ENCODE results near the gene CTIF. TPM values are rescaled to one million over a fixed set of nuclear protein-coding genes. Genes with fewer than 3 reads are reported as not detected.

Gene CTIF
- polyA plus RNA-seq, 1 experiment, result 40.2 TPM

DNA sequence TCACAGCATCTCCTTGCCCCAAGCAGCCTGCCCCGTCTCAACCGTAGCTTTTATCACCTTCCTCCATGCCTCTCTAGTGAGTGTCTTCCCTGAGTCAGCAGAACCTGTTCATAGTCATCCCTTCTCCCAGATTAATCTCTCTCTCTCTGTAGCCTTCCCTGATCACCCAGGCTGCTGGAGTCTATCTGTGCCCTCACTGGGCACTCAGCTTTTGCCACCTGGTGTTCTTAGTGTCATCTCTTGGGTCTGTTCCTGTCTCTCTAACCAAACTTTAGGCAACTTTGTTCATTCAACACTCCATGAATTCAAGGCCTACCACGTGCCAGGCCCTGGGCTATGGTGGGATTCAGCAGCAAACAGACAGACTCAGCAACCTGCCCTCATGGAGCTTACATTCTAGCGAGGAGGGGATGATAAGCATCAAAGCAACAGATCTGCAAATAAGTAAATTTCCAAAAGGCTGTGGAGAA, 252.8 kb downstream of the CTIF start:
- Histone ChIP-seq H3K4me3 (ENCODE audit: low read depth, low read length) (no peak overlapping the region), H3K27ac (ENCODE audit: low read depth, low read length) (no peak overlapping the region), H3K27me3 (ENCODE audit: control insufficient read depth, insufficient read depth, low read length) (no peaks in the 10 kb centered on the region), H3K9me3 (ENCODE audit: control insufficient read depth, insufficient read depth, low read length) (no peaks in the 10 kb centered on the region; the same call in 1 of the 2 replicates)
- POLR2A ChIA-PET, result no interaction called here
- CTCF ChIA-PET, result no interaction called here
- no peak for TF ChIP-seq CTCF (IDR thresholded peaks at IDR 0.05; ENCODE audit: low read depth, low read length)
- DNase-seq (ENCODE audit: low read depth, low spot score), result no peak

DNA sequence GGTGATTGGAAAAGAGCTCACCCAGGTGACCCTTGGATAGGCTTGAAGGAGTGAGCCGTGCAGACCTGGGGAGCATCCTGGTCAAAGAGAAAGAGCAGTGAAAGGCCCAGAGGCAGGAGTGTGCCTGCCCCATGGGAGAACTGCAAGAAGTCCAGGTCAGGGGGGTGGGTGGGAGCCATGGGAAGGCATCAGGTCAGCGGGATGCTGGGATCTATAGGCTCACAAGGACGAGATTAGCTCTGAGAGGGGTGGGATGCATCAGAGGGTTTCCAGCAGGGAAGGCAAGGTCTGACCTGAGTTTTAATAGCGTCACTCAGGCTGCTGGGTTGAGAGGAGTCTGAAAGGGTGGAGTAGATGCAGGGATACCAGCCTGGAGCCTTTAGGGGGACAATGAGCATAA, 253.3 kb downstream of the CTIF start:
- no peak overlapping the region for H3K4me3 ChIP-seq (ENCODE audit: low read depth, low read length)
- ChIA-PET POLR2A (no interaction called here), CTCF (no interaction called here)
- TF ChIP-seq CTCF (IDR thresholded peaks at IDR 0.05; ENCODE audit: low read depth, low read length), result no peak
- H3K27me3 ChIP-seq (ENCODE audit: control insufficient read depth, insufficient read depth, low read length), result no peaks in the 10 kb centered on the region
- H3K9me3 ChIP-seq (ENCODE audit: control insufficient read depth, insufficient read depth, low read length), result no peaks in the 10 kb centered on the region; the same call in 1 of the 2 replicates
- DNase-seq (ENCODE audit: low read depth, low spot score), result no peak
- H3K27ac ChIP-seq (ENCODE audit: low read depth, low read length), result no peak overlapping the region

- no peak for TF ChIP-seq CTCF (IDR thresholded peaks at IDR 0.05; ENCODE audit: low read depth, low read length)
- Histone ChIP-seq H3K4me3 (ENCODE audit: low read depth, low read length) (no peak overlapping the region), H3K27me3 (ENCODE audit: control insufficient read depth, insufficient read depth, low read length) (no peaks in the 10 kb centered on the region), H3K9me3 (ENCODE audit: control insufficient read depth, insufficient read depth, low read length) (no peaks in the 10 kb centered on the region; the same call in 1 of the 2 replicates), H3K27ac (ENCODE audit: low read depth, low read length) (no peak overlapping the region)
- CTCF ChIA-PET, result no interaction called here
- DNase-seq (ENCODE audit: low read depth, low spot score), result no peak
- POLR2A ChIA-PET, result no interaction called here
These were observed 254.0 kb downstream of the CTIF start for GRCh38 chr18:48792611-48793380.

DNA sequence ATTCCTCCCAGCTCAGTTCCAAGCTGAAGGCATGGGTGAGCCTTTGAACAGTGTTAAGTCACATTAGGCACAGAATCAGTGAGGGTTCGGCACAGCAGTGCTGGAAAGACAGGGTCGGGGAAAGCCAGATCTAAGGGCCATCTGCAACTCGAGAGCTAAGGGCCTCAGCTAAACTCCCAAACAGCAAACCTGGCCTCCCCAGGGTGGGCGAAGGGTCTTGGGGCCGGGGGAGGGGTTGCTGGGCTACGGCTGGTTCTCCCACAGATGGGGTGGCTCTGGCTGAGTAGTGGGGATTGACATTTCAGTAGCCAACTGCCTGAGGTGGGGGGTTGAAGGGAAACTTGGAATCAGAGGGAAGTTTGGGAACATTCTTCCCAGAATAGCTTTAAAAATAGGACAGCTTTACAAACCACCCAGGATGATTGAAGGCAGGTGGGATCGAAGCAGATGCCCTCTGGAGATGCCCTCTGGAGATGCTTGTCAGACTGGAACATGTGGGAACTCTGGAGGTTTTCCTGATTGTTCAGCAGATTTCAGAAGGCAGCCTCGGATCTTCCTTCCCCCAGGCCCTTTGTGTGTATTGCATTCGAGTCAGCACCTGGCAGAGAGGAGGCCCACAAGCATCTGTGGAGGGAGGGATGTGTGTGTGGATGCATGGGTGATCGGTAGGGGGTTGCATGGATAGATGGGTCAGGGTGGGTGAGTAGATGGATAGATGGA, 255.6 kb downstream of the CTIF start:
- Histone ChIP-seq H3K4me3 (ENCODE audit: low read depth, low read length) (no peak overlapping the region), H3K27me3 (ENCODE audit: control insufficient read depth, insufficient read depth, low read length) (no peaks in the 10 kb centered on the region), H3K9me3 (ENCODE audit: control insufficient read depth, insufficient read depth, low read length) (no peaks in the 10 kb centered on the region; the same call in 1 of the 2 replicates), H3K27ac (ENCODE audit: low read depth, low read length) (no peak overlapping the region)
- CTCF ChIA-PET, result no interaction called here
- no peak for DNase-seq (ENCODE audit: low read depth, low spot score)
- POLR2A ChIA-PET, result no interaction called here
- TF ChIP-seq CTCF (IDR thresholded peaks at IDR 0.05; ENCODE audit: low read depth, low read length), result no peak

DNA sequence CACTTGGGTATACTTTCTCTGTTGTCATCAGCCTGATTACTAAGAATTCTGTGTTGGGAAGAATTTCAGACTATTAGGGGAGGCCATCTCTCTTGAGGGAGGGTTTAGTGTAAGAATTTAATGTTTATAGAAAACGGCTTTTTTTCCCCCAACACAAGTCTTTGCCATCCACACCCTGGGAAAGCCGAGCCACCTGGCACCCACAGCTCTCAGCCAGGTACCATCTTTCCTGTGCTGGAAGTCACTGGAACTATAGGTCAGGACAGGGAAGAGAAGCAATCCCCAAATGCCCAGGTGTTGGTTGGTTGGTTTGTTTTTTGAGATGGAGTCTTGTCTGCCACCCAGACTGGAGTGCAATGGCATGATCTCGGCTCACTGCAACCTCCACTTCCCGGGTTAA, 256.9 kb downstream of the CTIF start:
- CTCF ChIA-PET, result no interaction called here
- Histone ChIP-seq H3K27ac (ENCODE audit: low read depth, low read length) (no peak overlapping the region), H3K27me3 (ENCODE audit: control insufficient read depth, insufficient read depth, low read length) (no peaks in the 10 kb centered on the region), H3K9me3 (ENCODE audit: control insufficient read depth, insufficient read depth, low read length) (no peaks in the 10 kb centered on the region; the same call in 1 of the 2 replicates), H3K4me3 (ENCODE audit: low read depth, low read length) (no peak overlapping the region)
- POLR2A ChIA-PET, result no interaction called here
- no peak for DNase-seq (ENCODE audit: low read depth, low spot score)
- TF ChIP-seq CTCF (IDR thresholded peaks at IDR 0.05; ENCODE audit: low read depth, low read length), result no peak

Measured in AG04450 (cell line).